Measurements from ENCODE around the gene NPTX1. TPM values are rescaled to one million over a fixed set of nuclear protein-coding genes. Genes with fewer than 3 reads are reported as not detected.
"Not testable (repeated sequence)": the region's sequence is repeated elsewhere in the genome, so short reads cannot be mapped to it uniquely, and the experiment has no call there.

NPTX1 gene, protein sequence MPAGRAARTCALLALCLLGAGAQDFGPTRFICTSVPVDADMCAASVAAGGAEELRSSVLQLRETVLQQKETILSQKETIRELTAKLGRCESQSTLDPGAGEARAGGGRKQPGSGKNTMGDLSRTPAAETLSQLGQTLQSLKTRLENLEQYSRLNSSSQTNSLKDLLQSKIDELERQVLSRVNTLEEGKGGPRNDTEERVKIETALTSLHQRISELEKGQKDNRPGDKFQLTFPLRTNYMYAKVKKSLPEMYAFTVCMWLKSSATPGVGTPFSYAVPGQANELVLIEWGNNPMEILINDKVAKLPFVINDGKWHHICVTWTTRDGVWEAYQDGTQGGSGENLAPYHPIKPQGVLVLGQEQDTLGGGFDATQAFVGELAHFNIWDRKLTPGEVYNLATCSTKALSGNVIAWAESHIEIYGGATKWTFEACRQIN
- polyA plus RNA-seq (2014; cell fraction: cytosol; rRNA removed): 0.77 and 0.99 TPM in 2 replicates
- polyA plus RNA-seq (2014; cell fraction: nucleus; rRNA removed): 1.5 and 2.0 TPM in 2 replicates

DNA sequence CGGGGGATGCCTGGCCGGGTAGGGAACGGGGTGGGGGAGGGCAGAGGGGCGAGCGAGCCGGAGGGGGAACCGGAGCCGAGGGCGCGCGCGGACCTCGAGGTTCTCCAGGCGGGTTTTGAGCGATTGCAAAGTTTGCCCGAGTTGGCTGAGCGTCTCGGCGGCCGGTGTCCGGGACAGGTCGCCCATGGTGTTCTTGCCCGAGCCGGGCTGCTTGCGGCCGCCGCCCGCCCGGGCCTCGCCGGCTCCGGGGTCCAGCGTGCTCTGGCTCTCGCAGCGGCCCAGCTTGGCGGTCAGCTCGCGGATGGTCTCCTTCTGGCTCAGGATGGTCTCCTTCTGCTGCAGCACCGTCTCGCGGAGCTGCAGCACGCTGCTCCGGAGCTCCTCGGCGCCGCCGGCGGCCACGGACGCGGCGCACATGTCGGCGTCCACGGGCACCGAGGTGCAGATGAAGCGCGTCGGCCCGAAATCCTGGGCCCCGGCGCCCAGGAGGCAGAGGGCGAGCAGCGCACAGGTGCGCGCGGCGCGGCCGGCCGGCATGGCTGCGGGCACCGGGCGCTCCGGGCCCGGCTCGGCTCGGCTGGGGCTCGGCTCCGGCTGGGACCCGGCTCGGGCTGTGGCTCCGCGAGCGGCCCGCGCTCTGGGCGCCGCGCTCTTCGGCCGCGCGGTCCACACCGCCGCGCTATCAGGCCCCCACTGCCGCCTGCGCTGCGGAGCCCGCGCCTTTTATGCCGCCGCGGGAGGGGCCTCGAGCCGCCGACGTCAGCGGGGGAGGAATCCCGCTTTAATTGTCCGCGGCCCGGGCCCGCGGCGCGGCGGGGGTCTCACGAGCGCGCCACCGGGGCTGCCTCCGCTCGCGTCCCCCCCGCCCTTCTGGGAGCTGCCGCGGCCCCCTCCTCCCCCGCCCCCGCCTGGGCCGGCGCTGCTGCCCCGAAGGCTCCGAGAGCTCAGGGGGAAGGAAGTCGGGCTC lies at the start of gene NPTX1:
TSS of gene NPTX1 (minus strand) at position 698 of the 967 bp plus-strand sequence. CDS start at position 537, 161 bp downstream.
- DNase-seq (ENCODE audit: low spot score): no peak

DNA sequence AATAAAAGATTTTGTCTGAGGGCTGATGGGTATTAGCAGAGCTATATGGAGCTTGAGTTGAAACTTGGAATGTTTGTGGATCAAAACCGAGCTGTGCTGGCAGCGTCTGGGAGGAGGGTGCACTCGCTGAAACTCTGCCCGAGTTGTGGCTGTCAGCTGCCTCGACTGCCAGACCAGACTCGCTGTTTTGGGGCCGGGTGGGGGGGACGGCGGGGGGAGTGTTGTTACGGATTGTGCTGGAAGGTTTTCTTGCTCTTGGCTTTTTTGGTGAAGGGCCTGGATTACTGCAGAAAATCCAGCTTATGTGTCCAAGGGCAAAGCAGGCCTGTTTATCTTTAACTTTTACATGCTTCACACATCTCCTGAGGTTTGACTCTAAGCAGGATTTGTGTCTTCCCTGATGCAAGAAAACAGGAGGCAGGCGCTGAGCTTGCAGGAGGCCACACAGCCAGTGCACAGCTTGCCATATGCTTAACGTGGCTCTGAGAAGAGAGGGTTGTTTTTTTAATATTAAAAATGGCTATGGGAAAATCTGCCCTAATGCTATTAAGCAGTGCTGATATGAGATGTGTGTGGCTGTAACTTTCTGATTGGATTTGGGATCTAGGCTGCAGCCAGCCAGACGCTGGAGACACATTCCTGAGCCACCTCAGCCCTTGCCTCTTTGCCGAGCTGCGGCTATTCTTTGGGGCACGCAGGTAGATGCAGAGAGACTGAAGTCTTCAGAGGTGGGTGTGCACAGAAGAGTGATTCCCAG lies 47.7 kb upstream of the NPTX1 start:
- no peak for DNase-seq (ENCODE audit: low spot score)

GRCh38 chr17:80523054-80523744 lies 46.8 kb upstream of the NPTX1 start:
- DNase-seq (ENCODE audit: low spot score): no peak

- no peak for DNase-seq (ENCODE audit: low spot score)
Measured at GRCh38 chr17:80520810-80521455, 44.5 kb upstream of the NPTX1 start.

DNA sequence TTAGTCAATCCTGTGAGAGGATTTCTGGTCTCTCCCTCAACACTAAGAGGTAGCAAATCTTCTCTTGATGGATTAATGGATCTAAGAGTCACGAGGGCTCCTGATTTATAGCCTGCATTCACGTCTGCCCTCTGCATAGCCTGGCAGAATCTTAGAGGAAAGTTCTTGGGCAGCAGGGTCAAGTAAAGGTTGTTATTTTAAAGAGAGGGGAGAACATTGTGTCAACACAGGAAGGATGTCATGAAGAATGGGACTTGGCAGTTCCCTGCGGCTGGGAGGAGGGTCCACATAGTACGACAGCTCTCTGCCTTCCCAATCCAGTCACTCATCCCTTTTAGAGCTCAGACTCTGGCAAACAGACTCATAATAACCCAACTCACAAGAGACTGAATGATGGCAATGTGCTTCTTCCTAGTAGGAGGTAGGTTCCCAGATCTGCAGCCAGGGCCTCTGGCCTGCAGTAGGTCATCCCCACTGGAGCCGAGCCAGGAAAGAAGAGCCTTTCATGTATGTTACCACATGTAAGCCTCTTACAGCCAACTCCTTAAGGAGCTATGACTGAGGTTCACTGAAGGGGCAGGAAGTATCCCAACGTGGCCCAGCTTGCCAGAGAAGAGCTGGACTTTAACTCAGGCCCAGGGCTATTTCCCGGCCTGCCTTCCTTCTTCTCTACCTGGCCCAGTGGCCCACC lies 42.8 kb upstream of the NPTX1 start:
- no peak for DNase-seq (ENCODE audit: low spot score)

GRCh38 chr17:80518392-80518791 lies 42.0 kb upstream of the NPTX1 start:
- DNase-seq (ENCODE audit: low spot score): no peak

- DNase-seq (ENCODE audit: low spot score): no peak
Measured at GRCh38 chr17:80517641-80518040, 41.2 kb upstream of the NPTX1 start.

DNA sequence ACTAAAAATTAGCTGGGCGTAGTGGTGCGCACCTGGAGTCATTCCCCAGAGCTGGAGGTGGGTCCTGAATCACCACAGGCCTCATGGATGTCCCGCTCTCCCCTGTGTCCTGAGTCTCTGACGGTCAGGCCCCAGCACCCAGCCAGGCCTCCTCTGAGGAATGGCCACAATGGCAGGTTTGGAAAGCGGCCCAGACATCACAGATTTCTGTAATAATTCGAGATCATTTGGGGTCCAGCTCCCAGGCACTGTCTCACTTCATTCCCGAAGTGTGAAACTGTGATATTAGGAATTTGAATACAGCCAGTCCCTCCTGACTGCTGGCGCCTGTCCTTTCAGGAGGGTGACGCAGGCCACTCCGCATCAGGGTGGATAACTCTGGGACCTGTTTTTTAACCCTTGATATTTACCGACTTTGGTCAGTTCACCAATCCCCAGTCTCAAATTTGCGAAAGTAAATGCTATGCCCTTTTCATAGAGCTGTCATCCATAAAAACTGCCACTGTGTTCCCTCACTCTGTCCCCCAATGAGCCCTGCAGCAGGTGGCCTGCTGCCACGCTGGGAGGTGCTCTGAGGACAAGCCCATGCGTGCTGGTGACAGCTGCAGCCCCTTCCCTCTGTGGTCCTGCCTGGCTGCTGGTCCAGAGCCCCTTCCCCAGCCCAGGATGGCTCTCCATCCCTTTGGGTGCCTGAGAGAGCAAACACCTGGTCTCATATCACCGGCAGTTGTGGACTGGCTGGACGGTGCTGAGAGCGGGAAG lies 39.9 kb upstream of the NPTX1 start:
- no peak for DNase-seq (ENCODE audit: low spot score)

DNA sequence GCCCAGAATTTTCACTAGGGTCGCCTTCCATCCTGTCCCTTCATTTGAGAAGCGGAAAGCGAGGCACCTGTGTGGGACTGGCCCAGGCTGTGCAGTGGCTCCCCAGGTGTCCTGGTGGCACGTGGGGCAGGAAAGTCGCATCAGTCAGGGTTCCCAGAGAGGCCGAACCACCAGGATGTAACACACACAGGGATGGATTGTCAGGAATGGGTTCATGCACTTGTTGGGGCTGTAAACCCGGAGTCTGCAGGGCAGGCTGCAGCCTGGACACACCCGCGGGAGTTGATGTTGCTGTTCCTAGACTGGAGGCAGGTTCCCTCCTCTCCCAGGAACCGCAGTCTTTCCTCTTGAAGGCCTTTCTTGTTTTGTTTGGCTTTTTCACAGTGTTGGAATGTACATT lies 37.5 kb upstream of the NPTX1 start:
- no peak for DNase-seq (ENCODE audit: low spot score)

GRCh38 chr17:80513201-80513600 lies 36.8 kb upstream of the NPTX1 start:
- no peak for DNase-seq (ENCODE audit: low spot score)

GRCh38 chr17:80512233-80512632 lies 35.8 kb upstream of the NPTX1 start:
- DNase-seq (ENCODE audit: low spot score): no peak

GRCh38 chr17:80511222-80512180 lies 35.1 kb upstream of the NPTX1 start:
- DNase-seq (ENCODE audit: low spot score): no peak

DNA sequence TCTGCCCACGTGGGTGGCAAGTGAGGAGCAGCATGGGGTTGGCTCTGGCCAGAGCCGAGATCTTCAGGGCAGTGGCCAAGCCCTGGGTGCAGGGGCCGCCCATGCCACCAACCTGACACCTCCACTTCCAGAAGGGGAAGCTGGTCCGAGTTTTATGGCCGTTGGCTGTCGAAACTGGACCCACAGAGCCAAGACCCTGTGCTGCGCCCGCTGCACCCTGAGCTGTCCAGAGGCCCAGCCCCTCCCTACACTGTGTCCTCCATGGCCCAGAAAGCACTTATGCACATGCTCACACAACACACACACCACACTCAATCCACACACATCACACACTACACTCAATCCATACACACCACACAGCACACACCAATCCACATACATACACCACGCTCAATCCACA lies 34.4 kb upstream of the NPTX1 start:
- DNase-seq (ENCODE audit: low spot score): no peak

DNA sequence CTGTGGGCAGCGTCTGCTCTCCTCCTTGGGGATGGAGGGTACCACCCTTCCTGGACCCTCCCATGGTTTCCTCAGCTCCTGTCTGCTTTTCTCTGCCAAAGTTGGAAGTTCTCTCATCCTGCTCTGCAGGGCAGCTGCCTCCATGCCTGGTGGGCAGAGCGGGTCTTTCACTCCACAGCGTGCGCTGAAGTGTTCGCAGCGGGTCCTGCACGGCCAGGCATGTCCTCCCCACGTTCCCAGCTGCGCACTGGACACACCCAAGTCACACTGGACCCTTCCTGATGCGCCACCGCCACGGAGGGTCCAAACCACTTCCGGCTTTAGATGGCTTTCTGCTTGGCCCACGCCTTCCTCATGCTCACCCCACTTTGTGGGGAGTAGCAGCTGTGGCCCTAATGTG lies 33.7 kb upstream of the NPTX1 start:
- DNase-seq (ENCODE audit: low spot score): no peak

DNA sequence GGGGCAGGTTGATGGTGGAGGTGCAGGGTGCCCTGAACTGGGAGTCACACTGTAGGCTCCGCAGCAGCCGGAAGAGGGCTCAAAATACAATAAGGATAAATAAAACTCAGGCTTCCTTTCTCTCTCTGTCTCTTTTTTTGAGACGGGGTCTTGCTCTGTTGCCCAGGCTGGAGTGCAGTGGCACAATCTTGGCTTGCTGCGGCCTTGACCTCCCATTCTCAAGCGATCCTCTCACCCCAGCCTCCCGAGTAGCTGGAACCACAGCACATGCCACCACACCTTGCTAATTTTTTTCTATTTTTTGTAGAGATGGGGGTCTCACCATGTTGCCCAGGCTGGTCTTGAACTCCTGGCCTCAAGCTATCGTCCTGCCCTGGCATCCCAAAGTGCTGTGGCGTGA lies 32.9 kb upstream of the NPTX1 start:
- no peak for DNase-seq (ENCODE audit: low spot score)

GRCh38 chr17:80507965-80508364 lies 31.6 kb upstream of the NPTX1 start:
- DNase-seq (ENCODE audit: low spot score): no peak

DNA sequence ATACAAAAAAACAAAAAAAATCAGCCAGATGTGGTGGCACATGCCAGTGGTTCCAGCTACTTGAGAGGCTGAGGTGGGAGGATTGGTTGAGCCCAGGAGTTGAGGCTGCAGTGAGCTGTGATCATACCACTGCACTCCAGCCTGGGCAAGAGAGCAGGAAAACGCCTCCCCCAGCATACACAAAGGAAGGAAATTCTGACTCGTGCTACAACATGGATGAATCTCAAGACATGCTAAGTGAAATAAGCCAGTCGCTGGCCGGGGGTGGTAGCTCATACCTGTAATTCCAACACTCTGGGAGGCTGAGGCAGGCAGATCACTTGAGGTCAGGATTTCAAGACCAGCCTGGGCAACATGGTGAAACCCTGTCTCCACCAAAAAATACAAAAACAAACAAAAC lies 30.8 kb upstream of the NPTX1 start:
- not testable (repeated sequence) for DNase-seq (ENCODE audit: low spot score)
